Hypothalamus (tissue), 51 donors: ENCODE results near the gene CBX4.

ENCODE experiments used
- DNase-seq, 51 donors: peaks; one replicate each; lab custom pipeline; 2025; lab: John Stamatoyannopoulos, UW

The CBX4 gene

DNA sequence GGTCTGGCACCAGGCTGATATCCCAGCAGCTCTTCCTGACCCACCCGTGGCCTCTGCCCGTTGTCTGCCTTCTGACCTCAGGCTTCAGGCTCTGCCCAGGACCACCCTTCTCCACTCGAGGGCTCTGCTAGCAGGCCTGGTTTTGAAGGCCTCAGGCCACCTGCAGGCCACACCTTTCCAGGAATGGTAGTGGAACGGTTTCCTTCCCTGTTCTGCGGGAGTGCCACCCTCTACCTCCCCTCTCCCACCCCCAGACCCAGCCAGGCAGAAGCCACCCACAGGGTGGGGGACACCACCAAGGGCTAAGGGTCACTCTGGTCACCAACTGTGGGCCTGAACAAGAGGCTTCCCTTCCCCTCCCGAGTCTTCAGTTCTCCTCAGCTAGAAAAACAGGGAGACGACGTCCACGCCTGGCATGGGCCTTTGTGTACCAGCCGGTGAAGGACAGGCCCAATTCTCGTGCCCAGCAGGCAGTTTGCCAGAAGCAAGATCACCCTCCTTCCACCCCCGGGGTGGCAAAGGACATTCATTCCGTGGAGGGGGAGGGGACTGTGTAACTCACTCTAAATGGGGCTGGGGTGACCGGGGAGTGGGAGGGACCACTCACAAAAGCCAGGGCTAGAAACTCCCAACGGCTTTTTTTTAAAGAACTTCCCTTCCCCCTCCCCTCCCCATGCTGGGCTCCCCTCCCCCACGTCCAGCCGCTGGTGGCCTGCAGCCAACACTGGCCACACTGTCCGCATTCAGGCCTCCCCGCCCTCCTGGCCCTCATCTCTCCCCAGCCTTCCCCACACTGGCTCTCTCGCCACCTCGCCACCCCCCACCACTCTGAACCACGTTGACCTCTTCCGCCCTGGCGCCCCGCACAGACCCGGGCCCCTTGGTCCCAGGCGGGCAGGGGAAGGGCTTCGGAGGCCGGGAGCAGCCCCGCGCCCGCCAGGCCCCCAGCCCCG is 7.7 kb downstream of the CBX4 start:
- peak in 50 of 51 donors; percentile 21 to 90 (median 71) for DNase-seq

DNA sequence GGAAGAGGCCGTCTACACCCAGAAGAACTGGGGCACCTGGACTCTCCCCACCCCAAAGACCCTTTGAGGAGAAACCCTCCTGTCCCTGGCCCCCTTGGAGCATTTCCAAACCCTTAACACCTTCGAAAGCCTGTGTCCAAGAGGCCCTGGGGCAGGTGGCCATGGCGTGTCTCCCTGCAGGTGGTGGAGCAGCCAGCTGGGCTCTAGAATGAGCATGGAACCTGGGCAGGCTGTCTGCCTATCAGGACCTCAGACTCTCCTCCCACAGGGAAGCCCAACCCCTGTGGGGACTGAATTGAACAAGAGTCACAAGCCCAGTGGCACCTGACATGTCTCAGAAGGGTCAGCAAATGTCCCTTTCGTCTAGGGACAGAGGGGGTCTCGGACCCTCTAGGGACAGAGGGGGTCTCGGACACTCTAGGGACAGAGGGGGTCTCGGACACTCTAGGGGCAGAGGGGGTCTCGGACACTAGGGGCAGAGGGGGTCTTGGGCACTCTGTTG is 8.4 kb downstream of the CBX4 start:
- DNase-seq = no peak

DNA sequence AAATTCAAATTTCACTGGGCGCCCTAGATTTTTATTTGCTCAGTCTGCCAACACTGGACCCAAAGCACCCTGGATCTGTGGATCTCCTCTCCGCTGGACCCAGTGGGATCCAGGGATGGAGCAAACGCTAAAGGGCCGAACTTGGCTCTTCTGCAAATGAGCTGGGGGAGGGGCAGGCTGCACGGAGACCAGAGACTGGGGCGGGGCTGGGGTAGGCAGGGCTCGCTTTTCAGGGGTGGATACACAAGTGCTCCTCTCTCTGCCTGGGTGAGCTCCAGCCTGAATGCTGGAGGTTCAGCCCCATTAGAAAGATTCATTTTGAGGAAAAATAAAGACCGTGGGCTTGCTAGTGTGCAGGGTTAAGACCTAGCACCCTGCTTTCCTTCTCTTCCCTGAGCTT is 8.9 kb downstream of the CBX4 start:
- DNase-seq = no peak

DNA sequence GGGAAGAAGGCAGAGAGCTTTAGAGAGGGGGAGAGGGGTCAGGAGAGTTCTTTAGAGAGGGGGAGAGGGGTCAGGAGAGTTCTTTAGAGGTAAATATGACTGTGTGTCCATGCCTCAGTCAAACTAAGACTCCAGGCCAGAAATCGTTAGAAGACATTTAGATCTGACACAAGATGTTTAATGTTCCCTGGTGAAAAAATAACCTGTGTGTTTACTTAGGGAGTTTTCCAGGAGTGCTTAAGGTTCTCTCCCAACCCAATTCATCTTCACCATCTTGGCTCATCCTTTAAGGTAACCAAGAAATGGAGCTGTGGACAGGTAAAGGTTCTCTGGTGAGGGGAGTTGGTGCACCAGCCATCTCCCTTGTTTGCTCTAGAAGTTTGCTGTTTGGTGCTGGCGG is 9.8 kb downstream of the CBX4 start:
- DNase-seq = no peak

DNA sequence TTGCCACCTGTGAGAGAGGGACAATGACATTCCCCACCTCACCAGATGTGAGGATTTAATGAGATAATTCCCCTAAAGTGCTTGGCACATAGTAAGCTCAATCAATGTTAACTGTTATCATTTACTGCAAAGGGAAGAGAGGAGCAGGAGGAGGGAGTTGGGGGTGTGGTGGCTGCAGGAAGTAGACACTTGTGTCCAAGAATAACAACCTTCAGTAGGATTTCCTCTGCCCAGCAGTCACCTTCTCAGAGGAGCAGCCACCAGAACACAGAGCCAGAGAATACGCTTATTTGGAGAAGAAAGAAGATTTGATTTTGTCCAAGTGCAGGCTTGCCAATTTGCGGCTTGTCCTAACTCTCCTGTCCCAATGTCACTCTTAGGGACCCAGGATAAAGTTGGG is 10.2 kb downstream of the CBX4 start:
- DNase-seq = no peak

DNA sequence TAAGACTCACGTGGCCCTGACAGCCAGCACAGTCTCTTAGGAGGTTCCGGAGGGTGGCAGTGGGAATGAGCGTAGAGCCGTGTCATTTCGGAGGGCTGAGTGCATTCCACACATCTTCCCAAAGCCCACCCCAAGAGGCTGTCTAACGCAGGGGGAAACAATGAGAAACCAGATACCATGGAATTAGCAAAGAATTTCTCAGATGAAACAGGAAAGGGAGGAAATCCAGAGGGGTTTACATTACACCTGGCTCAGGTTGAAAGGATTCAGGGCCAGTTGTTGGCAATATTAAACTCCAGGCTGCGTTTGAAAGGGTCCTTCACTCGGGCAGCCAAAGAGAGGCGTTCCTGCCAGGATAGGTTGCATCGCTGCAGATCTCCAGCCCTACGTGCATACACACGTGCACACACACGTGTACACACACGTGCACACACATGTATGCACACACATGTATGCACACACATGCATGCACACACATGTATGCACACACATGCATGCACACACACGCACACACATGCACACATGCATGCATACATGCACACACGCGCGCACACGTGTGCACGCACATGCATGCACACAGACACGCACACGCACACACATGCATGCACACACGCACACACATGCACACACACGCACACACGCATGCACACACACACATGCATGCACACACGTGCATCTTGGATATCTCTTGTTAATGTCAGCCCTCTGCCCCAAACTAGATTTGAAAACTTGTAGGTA is 12.2 kb downstream of the CBX4 start:
- no peak for DNase-seq

DNA sequence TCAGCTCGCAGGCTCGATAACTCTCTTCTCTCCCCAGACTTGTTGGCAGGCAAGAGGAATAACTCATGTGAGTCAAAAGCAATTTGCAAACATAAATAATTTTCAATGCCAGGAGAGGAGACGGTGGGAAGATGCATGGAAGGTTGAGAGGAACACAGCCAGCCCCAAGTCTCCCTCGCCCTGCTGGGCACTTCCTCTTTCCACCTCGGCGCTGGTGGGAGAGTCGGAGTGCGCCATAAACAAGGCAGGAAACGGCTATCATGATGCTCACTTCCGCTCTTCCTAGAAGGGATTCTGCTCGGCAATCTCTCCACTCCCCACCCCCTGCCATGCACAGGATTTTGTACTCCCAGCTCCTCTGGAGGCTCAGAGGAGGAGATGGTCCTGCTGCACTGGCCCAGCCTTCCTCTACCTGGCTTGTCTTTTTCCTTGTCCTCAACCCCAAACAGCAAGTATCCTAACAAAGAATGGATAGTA is 13.0 kb downstream of the CBX4 start:
- DNase-seq = no peak

DNA sequence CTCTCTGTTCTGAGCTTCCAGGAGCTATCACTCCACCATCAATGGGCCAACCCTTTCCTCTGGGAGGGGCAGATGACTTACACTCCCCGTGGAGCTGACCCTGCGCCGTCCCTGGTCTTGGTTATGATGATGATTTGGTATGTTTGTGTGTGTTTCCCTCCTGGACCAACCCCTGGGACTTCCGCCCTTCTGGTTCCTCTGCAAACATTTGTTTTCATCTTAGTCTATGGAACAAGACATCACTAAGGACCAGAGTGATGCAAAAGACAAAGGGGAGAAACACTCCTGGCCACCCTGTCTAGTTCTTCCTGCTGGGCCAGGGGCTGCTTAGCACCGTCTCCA is 13.7 kb downstream of the CBX4 start:
- no peak for DNase-seq

DNA sequence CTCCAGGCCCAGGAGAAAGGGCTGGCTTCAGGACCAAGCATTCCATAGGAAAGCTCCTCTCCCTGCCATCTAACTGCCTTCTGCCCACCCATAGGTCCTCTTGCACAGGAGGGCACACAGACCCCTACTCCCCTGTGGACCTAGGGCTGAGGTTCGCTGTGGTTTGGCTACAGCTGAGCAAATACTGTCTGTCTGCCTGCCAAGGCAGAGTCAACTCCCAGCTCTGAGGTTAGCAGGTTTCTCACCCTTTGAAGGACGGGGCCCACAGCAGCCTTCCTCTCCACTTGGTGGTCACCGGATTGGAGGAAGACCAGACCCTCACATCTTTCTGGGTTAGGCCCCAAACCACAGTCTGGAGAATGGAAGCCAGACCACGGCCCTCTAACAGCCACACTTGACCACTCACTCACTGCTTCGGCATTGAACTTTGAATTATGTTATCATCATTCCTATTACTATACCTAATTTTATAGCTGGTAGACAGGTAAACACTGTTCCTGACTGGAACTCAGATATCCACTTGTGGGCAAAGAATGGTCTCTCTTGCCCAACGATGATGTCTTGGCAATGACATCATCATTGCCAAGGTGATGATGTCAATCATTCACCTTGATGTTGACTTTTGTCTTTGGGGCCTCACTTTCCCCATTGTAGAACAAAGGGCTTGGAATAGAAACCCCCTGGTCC is 14.2 kb downstream of the CBX4 start:
- no peak for DNase-seq

DNA sequence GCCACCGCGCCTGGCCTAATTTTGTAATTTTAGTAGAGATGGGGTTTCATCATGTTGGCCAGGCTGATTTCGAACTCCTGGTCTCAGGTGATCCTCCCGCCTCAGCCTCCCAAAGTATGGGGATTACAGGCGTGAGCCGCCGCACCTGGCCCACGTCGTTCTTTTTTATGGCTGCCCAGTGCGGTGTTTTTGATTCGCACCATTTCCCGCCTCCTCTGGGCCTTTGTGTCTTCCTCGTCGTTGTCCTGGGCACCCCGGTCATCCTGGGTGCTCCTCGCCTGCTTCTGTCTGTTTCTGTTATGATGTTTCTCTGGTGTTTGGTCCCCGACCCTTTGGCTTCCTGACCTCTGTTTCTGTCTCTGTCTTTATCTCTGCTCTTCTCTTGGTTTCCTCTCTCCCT is 15.0 kb downstream of the CBX4 start:
- no peak for DNase-seq

DNA sequence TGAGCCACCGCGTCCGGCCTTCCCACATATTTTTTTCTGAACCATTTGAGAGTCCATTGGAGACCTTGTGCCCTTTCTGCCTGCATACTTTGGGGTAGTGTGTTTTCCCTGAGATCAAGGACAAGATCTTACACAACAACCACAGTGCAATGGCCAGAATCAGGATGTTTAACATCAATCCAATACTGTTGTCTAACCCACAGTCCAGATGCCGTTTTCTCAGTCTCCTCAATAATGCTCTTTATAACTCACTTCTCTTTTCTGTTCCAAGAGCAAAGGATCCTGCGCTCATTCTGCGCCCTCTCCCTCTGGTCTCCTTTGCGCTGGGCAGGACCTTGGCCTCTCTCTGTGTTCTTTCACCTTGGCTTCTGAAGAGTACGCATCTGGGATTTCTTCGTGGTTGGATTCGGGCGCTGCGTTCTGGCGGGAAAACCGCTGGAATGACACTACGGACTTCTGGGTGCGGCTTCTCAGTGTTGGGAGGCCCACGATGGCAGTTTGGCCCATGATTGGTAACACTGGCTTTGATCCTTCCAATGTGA is 16.6 kb downstream of the CBX4 start:
- DNase-seq = no peak

DNA sequence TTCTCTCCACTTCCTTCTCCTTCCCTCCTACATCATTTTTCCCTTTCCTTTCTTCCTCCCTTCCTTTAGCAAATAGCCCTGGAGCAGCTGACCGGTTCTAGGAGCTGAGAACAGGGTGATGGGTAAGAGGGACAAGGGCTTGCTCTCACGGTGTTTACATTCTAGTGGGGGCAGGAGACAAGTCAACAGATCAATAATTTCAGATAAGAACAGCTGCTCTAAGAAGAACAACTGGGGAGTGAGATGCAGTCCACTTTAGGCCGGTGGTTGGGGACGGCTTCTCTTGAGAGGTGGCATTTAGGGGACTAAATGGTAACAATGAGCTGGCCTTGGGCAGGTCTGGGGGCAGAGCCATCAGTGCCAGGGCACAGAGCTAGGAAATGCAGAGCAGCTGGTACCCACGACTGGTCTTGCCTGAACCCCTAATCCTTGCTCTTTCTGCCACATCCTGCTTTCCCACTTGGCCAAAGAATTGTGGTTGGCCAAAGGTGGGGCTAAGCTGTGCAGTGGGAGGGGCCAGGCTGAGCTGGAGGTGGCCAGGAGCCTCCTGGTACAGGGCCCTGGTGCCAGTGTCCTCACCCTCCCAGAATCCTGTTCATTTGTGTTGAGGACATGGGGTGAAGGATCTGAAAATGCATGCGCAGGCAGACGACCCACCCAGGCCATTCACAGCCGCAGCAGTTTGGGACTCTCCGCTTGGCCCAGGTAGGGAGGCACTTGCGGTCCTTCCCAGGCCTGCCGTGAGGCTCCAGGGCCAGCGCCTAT is 17.7 kb downstream of the CBX4 start:
- no peak for DNase-seq

DNA sequence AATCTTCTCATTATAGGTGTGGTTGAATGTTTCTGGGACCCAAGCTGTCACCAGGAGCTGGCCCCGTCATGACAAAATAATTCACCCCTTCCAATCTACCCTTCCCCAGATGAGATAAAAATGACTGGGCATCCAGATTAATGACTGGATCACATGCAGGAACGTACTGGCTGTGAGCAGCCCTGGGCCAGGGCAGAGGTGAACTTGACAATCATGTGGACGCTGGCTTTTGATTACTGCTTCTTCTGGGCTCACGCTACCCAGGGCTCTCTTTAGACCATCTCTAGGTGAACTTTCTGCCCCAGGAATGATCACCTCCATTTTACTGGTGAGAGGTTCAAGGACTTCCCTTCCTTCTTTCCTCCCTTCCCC is 18.3 kb downstream of the CBX4 start:
- DNase-seq = no peak

DNA sequence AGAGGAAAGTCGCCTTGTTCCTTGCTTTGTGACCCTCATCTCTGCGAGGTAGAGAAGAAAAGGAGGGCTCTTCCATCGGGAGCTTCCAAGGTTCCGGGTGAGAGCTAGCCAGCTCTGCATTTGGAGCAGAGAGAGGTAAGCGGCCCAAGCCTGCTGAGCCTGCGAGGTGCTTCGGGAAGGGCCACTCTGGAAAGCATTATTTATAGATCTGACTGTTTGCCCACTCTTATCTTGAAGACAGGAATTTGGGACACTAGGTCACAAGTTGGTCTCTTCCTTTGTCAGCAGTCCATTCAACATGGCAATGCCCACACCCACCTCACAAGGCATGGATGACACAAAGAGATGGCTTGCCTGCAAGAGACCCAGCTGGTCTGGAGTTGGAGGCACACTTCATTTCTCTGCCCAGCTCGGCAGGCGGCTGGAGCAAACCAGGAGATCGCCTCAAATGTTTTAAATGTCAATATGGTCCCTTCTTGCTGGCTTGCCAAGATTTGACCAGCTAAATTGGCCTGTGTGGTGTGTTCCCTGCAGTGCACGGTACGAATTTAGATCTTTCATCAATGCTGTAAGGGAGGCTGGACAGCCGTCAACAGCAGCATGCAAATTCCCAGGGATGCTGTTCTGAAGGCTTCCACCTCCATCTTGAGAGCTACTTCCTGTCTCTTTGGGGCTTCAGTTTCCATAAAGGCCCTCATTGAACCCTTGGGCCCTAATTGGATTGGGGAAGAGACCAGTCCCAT is 19.5 kb downstream of the CBX4 start:
- DNase-seq = no peak

DNA sequence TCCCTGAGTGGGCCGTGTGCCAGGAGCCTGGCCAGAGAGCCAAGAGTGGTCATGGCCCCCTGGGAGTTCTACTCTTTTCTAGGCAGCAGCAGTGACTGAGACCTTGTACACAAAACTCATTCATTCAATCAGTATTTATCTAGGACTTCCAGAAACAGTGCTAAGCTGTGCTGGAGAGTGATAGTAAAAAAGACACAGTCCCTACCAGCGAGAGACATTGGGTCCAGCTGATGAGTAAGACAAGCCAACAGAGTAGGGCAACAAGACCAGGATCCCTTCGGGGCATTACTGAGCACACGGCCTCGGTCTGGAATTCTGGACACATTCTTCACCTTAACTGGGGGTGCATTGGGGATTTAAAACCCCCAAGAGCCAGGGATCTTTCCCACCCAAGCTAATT is 20.2 kb downstream of the CBX4 start:
- DNase-seq = no peak

DNA sequence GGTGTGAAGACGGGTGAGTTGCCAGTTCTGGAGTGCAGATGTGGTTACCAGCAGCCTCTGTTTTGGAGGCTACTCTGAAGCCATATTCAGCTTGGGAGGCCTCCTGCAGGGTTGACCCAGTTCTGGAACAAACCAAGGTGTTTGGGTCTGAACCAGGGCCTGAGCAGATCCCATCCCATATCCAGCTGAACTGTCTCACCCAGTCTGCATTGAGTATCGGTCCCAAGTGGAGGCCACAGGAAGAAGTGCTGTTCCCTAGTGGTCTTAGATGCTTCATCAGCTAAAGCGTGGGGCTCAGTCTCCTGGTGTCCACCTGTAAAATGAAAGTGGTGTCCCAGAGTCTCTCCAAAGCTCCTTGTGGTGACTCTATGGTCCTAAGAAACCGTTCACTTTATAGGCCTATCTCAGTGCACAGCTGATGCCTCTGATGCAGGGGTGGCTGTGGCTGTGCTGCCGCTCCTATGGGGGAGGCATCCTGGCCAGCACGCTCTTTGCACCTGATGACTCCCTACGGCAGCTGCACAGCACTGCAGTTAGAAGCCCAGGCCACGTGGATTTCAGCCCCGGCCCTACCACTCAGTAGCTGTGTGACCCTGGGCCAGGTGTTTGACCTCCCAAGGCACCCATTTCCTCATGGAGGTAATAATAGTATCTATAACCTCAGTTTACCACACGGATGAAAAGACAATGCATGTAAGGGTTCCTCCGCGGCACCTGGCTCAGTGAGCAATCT is 21.0 kb downstream of the CBX4 start:
- DNase-seq = no peak

DNA sequence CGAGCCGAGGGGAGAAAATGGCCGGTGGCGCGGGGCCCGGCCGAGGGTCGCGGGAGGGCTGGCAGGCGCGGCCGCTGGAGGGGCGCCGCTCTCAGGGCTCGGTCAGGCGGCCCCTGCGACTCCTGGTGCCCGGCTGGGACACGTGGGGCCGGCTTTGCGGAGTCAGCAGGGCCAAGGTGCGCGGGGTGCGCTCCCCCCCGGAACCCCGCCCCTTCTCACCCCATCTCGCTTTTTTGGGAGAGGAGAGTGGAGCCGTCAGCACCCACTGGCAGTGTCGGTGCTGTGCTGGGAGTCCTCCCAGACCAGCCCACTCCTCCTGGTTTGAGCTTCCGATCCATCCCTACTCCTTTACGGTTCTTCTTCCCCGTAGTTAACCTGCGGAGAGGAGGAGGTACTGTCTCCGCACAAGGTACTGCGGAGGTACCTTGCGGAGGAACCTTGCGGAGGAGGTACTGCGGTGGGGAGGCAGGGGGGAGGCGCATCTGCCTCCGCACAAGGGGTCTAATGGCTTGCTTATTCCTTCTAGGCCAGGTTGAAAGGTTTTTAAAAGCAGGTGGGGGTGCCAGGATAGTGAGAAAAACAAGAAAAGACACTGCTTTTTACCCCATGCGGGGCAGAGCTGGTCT is 23.3 kb downstream of the CBX4 start:
- no peak for DNase-seq
